GM19239 (cell line): Measurements from ENCODE around the gene TFDP1.
A peak's percentile ranks its signal among the peaks of the same experiment; 100 is the strongest.

Experiments used
- DNase-seq: peaks from one replicate; pipeline ENCODE4 v3.0.0; 2011; ENCODE audit warnings: low spot score; ENCODE audit not compliant: insufficient read length
- FAIRE-seq: peaks from 2 replicates; lab custom pipeline; 2011; peaks lifted over from hg19 to GRCh38; lab: Jason Lieb, UNC

Gene TFDP1

DNA sequence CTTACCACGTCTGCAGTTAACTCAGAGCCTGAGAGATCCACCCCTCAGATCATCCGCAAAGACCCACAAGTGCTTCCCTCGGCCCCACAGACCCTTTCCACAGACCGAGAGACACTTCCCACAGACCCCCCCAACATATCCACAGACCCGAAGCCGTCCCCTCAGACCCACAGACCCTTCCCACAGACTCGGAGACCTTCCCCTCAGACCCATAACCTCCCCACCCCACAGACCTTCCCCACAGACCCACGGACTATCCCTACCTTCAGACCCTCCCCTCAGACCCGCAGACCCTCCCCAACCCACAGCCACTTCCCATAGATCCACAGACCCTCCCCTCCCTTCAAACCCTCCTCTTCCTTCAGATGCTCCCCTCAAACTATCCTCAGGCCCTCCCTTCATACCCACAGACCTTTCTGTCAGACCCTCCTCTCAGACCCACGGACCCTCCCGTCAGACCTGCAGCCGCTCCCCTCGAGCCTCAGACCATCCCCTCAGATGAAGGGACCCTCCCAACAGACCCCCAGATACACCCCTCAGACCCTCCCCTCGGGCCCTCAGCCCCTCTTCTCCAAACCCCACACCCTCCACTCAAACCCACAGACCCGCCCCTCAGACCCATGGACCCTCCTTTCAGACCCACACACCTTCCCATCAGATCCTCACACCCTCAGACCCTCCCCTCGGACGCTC, 20.1 kb upstream of the TFDP1 start:
- no peak for DNase-seq

DNA sequence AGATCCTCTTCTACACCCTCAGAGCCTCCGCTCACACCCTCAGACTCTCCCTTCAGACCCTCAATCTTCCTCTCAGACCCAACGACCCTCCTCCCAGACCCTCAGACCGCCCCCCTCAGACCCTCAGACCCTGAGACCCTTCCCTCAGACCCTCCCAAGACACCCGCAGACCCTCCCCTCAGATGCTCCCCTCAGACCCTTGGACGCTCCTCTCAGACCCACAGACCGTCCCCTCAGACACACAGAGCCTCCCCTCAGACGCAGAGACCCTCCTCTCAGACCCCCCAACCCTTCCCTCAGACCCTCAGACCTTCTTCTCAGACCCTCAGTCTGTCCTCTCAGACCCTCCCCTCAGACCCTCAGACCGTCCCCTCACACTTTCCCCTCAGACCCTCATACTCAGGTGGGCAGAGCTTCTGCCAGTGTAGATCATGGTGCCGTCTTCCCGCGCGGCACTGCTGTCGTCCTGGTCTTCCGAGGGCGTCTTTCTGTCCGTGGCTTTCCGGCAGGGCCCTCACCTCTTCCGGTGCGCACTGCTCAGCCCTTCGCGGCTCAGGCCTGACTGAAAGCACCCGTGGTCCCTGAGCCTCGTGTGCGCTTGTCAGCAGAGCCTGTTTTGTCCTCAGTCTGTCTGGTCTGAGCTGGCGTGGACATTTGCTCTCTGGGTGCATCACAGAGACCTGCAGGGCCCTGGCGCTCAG, 18.9 kb upstream of the TFDP1 start:
- FAIRE-seq, result no peak
- DNase-seq, result no peak

More for the DNA sequence above, 20.1 kb upstream of the TFDP1 start:
- no peak for FAIRE-seq

DNA sequence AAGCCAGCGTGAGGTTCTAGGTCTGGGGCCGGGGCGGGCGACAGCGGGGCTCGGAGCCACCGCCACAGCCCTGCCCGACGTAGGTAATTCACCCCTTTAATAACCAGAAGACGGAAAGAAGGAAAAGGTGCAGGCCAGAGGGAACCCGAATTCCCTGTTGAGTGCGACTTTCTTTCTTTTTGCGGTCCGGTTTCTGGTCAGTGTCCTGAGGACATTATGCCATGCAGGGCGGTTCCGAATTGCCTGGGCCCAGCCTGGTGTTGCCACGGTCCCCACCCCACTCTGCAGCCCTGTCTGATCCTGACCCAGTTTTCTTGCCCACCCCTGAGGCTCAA, 18.4 kb upstream of the TFDP1 start:
- FAIRE-seq (no peak), DNase-seq (no peak)

DNA sequence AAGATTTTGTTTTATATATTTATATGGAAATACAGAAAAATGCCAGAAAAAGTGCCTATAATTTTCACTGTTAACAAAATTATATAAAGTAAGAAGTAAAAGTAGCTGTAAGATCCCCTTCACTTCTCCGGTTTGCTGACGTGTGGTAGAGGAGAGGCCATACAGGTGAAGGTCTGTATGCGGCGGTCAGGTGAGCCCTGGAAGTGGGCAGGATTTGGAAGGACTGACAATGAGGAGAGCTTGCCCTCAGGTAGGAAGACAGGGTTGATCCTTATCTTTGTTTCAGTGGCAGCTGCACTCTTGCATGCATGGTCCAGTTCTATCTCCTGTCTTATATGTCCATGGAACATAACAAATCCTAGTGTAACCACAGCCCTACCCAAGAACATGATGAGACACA, 16.9 kb upstream of the TFDP1 start:
- FAIRE-seq (no peak), DNase-seq (no peak)

DNA sequence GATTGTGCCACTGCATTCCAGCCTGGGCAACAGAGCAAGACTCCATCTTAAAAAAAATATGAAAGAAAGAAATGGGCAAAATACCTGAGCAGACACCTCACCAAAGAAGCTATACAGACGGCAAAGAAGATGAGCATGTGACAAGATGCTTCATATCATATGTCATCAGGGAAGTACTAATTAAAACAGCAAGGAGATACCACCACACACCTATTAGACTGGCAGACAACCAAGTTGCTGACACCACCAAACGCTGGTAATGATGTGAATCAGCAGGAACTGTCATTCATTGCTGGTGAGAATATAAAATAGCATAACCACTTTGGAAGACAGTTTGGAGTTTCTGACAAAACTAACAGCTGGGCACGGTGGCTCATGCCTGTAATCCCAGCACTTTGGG, 11.5 kb upstream of the TFDP1 start:
- FAIRE-seq, result no peak

DNA sequence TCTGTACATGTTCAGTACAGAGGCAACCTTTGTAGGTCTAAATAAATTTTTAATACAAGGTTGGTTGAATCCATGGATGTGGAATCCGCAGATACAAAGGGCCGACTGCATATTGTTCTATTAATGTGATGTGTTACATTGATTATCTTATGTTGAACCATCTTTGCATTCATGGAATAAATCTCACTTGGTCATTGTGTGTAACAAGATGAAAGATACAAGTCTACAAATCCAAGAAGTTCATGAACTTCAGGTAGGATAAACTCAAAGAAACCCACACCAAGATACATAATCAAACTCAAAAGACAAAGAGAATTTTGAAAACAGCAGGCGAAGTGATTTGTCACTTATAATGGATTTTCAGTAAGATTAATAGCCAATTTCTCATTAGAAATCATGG, 8.0 kb upstream of the TFDP1 start:
- DNase-seq, result no peak
- no peak for FAIRE-seq

More for the DNA sequence above, 11.5 kb upstream of the TFDP1 start:
- no peak for DNase-seq

DNA sequence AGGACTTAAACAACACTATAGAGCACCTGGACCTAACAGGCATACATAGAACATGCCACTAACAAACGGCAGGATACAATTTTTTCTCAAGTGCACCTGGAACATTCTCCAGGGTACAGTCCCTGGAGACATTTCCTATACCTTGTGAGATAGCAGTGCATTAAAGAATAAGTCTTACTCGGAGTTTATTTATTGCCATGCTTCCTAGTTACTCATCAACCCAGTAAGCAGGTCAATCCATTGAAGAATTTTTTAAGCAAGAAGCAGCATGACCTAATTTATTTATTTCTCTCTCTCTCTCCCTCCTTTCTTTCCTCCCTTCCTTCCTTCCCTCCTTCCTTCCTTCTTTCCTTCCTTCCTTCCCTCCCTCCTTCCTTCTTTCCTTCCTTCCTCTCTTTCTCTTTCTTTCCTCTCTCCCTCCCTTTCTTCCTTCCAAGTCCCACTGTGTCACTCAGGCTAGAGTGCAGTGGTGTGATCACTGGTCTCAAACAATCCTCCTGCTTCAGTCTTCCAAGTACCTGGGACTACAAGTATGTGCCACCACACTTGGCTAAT, 6.6 kb upstream of the TFDP1 start:
- DNase-seq, result no peak
- no peak for FAIRE-seq

DNA sequence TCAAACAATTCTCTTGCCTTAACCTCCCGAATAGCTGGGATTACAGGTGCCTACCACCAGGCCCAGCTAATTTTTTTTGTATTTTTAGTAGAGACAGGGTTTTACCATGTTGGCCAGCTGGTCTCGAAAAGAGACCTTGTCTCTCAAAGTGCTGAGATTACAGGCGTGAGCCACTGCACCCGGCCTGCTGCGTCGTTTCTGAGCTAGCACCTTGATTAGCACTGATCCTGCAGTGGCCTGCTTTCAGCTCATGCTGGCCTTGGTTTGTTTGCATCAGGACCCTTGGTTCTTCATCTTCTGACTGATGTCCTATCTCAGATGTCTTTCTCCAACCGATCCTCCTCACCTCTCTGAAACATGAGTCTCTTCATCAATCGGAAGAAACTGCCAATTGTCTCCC, 4.9 kb upstream of the TFDP1 start:
- DNase-seq (no peak), FAIRE-seq (no peak)

DNA sequence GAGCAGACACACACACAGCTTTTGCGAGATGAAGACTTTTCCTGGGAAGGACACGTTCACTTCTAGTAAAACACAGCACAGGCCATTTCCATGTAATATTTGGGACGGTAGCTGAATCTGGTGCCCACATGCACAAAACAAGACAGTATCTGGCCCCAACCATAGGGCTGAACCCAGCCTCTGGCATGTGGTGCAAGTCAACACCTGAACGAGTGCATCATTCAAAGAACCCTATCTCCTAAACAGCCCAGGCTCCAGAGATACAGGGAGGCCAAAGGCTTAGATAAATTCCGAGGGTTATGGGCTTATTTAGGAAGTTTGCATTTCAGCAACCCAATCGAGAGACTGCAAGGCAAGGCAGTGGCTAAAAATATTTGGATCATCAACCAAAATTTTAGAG, 2.7 kb upstream of the TFDP1 start:
- FAIRE-seq (no peak), DNase-seq (no peak)

DNA sequence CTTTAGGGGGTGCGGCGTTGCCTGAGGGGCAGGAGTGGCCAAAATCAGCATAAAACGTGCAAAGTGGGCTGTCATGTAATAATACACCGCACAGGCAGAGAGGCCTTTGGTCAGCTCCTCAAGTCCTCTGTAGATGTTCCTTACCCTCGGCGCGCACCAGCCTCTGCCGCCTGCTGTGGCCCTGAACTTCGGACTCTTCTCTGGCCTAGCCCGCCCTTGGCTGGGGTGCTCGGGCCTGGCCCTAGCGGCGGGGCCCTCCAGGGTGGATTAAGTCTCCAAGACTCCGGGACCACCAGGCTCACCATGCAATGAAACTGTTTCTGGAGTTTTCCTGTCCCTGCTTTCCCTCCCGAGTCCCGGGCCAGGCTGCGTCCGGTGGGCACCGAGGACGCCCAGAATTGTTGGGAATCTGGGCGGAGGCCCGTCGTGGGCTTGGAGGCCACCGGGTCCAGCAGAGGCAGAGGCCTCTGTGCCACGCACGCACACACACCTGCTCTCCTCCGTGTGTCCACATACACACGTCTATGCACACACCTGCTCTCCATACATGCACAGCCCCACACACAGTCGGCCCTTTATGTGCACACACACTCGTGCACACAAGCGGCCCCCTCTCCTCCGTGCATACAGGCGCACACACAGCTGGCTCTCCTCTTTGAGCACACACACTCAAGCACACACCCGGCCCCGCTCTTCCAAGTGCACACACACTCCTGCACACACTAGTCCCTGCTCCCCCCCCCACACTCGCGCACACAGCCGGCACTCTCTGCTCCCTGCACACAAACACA, 1.5 kb upstream of the TFDP1 start:
- no peak for FAIRE-seq
- no peak for DNase-seq

DNA sequence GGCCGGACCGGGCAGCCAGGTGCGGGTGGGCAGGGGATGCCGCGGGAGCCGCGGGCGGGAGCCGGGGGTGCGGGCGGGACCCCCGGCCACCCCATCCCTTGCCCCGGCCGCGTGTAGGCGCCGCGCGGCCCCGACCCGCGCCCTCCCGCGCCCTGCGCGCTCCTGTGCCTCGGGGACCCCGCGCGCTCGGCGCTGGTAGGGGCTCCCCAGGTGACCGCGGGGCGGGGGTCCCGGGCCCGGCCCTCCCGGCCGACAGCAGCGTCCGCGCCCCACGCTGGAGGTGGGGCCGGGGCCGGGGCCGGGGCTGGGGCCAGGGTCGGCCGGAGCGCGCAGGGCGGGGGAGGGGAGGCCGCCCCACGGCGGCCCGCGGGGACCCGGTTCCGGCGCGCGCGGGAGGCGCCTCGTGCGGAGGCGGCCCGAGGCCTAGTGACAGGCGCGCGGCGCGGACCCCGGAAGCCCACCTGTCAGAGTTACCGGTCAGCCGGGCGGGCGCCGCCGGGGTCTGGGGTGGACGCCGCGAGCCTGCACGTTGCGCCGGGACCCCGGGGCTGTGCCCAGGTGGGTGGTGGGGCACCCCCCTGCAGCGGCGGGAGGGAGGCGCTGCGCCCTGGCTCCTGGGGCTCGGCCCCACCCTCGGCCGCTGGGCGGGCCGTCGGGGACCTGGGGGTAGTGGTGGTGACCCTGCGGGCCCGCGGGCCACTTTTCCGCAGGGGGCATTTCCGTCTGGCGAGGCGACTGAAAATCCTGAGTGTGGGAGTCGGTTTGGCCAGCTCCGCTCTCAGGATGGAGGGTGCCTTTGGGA, 518 bp downstream of the TFDP1 start:
- DNase-seq (peak; percentile 54), FAIRE-seq (no peak)

DNA sequence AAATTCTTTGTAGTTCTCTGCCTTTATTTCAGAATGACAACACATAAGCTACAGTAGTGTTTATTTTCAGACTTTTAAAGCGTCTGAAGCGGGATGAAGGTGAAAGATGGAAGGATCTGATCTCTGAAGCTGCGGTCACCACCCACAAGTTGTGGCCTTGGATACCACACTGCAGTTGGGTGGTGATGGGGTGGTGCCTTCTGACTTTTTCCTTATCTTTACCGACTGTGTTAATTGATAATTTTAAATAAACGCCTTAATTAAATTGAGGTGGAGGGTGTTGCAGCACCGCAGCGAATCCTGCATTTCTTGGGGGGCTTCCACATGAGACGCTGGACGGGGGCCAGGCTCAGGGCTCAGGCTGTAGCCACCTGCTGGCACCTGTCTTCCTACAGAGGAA, 1.3 kb downstream of the TFDP1 start:
- DNase-seq (no peak), FAIRE-seq (peak; percentile 14)

DNA sequence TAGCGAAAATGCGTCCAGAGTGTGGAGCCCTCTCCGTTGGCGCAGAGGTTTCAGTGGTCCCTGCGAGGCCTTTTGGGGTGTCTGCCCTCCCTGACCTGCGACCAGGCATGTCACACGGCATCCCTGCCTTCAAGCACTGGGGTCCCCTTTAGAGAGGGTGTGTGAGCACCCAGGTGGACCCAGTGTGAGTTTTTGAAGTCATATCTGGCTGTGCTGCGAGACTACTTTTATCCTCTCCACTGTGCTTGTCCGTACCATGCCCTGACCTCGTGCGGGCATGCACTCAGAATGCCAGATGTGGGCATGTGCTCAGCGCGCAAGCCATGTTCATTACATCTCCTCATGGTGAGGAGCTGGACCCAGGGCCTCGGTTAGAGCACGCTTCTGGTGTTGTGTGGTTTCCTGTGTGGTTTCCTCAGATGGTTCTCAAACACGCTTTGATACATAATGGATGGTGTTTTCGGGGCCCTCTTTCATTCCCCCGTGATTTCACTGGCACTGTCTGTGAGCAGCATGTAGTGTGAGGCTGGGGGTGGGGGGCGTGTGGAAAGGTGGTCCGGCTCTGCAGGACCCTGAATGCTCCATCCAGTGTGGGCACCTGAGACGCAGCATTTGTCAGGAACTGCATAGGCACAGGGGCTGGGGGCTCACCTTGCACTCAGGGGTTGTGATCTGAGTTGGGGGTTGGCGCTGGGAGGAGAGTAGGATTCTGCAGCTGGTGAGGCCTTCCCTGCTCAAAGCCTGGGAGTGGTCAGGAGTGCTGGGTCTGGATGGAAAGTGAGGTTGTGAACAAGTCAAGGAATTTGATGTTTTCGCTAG, 2.3 kb downstream of the TFDP1 start:
- DNase-seq, result no peak
- no peak for FAIRE-seq

DNA sequence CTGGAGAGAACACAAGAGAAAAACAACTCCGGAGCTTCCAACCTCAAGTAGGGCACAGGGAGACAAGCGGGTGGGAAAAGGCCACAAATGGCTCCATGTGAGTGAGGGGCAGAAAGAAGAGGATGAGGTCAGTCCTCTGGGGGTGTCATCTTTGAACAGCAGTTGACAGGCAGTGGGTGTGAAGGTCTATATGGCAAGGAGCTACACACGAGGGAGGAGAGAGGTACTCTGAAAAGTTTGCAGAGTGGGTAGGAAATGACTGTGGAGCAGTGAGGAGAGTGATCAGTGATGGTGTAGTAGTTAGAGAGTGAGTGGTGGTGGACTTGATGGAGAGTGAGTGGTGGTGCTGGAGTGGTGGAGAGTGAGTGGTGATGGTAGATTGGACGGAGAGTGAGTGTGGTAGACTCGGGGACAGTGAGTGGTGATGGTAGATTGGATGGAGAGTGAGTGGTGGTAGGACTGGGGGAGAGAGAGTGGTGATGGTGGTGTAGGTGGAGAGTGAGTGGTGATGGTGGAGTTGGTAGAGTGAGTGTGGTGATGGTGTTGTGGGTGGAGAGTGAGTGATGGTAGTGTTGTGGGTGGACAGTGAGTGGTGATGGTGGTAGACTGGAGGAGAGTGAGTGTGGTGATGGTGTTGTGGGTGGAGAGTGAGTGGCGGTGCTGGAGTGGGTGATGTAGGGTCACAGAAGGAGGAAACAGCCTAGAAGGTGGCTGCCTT, 4.0 kb downstream of the TFDP1 start:
- DNase-seq (no peak), FAIRE-seq (peak; percentile 23)

DNA sequence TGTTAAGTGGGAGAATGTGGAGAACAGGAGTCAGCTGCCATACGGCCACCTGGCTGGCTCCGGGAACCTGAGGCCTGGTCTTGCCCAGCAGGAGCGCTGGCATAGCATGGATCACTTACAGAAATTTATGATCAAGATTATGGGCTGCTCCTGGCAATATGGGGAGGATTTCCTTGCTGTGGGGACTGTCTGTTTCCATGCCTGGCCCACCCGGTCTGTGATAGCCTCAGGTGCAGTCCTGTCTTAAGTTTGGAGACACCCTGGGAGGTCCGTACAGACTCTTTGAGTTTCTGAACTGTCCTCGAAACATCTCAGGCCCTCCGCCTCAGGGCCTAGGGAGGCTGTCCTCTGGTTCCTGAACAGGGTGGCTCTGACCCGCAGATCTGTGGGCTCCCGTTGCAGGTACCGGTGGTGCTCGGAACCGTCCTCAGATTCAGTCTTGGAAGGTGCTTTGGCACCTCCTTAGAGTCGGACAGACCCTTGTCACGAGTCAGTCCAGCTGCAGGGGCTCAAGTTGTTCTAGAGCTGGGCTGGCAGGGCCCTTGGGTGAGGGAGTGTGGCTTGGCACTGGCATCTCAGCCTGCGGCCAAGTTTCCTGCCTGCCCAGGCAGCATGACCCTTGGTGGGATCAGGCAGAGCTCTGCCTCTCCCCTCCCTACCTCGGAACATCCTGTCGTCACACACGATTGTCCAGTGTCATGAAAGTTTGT, 4.9 kb downstream of the TFDP1 start:
- no peak for FAIRE-seq
- DNase-seq, result no peak

DNA sequence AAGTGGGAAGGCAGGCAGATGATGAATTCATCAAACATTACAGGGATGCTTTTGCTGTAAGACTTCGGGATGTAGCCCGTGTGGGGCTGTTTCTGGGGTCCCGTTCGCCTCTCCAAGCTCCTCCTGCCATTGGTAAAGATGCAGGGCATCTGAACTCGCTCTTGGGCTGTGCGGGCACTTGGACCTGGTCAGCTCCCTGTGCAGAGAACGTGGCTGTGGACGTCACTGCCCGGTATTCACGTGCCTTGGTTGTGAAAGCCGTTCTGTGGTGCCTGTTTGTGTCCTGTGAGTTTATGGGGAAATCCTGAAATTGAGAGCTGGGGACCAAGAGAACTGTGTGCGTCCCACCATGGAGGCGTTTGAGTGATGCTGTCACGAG, 5.4 kb downstream of the TFDP1 start:
- DNase-seq (no peak), FAIRE-seq (no peak)

DNA sequence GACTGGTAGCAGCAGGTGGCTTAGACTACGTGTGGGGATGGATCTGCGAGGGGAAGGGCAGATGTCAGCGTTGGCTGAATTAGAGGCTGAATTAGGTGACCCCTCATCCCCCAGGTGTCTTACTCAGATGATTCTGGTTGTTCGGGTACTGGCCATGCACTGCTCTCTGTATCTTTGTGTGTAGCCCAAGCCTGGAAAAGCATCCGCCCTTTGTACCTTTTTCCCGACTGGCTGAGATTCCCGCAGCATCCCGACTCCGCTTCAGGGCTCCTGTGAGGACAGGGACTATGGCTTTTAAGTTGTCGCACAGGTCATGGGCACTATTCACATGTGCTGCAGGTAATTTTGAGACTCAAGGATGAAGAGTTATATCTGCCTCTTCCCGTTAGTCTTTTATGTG, 7.2 kb downstream of the TFDP1 start:
- no peak for FAIRE-seq
- no peak for DNase-seq

DNA sequence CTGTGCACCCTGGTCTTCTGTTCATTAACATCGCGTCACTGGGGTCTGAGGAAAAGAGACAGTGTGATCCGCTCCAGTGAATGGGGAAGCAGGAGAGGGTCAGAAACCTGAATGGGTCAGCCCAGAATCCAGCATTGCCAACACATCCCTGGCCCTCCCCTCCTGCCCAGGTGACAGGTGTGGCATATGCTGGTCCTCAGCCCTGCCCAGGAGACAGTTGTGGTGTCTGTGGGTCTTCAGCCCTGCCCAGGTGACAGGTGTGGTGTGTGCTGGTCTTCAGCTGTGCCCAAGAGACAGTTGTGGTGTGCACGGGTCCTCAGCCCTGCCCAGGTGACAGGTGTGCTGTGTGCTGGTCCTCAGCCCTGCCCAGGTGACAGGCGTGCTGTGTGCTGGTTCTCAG, 8.0 kb downstream of the TFDP1 start:
- DNase-seq (no peak), FAIRE-seq (no peak)
